Hepatocyte (in vitro differentiated cells): ENCODE measurements around the gene RAD9A. TPM values are rescaled to one million over a fixed set of nuclear protein-coding genes. Genes with fewer than 3 reads are reported as not detected.

ENCODE experiments used
- DNase-seq: peaks from one replicate; pipeline ENCODE4 v3.0.0-alpha.2; 2016; ENCODE audit warnings: low spot score
- H2AFZ ChIP-seq: fragments of 200-600 bp; sonication (generic); 2 replicates; pipeline ENCODE4 v1.6.0; 2016; ENCODE audit warnings: antibody characterized with exemption, mild to moderate bottlenecking
- H3K27ac ChIP-seq: fragments of 200-600 bp; sonication (generic); 2 replicates; pipeline ENCODE4 v1.5.1; 2016; ENCODE audit warnings: mild to moderate bottlenecking
- H3K27me3 ChIP-seq: fragments of 200-600 bp; sonication (generic); 2 replicates; pipeline ENCODE4 v1.6.1; 2016
- H3K36me3 ChIP-seq: fragments of 200-600 bp; sonication (generic); replicated peaks from 2 replicates; pipeline ENCODE4 v1.5.1; 2016; ENCODE audit warnings: low read depth; ENCODE audit not compliant: insufficient read depth
- H3K4me1 ChIP-seq: fragments of 200-600 bp; sonication (generic); 2 replicates; pipeline ENCODE4 v1.5.1; 2016; ENCODE audit warnings: mild to moderate bottlenecking, moderate library complexity; ENCODE audit not compliant: insufficient read depth
- H3K4me2 ChIP-seq: fragments of 200-600 bp; sonication (generic); 2 replicates; pipeline ENCODE4 v1.6.0; 2016
- H3K4me3 ChIP-seq: fragments of 200-600 bp; sonication (generic); 2 replicates; pipeline ENCODE4 v1.5.1; 2016; ENCODE audit warnings: mild to moderate bottlenecking
- H3K79me2 ChIP-seq: fragments of 200-600 bp; sonication (generic); 2 replicates; pipeline ENCODE4 v1.6.0; 2017; ENCODE audit warnings: mild to moderate bottlenecking
- H3K9me2 ChIP-seq: fragments of 200-600 bp; sonication (generic); replicated peaks from 2 replicates; pipeline ENCODE4 v1.6.0; 2017; ENCODE audit warnings: mild to moderate bottlenecking; ENCODE audit not compliant: insufficient read depth
- H3K9me3 ChIP-seq: fragments of 200-600 bp; sonication (generic); 2 replicates; pipeline ENCODE4 v1.5.1; 2016; ENCODE audit warnings: low read depth, mild to moderate bottlenecking
- H4K20me1 ChIP-seq: fragments of 200-600 bp; sonication (generic); 2 replicates; pipeline ENCODE4 v1.6.0; 2016; ENCODE audit warnings: mild to moderate bottlenecking; ENCODE audit not compliant: insufficient read depth, poor library complexity, severe bottlenecking
- EZH2 ChIP-seq: fragments of 200-600 bp; sonication (generic); IDR thresholded peaks from 2 replicates; pipeline ENCODE4 v1.6.1; 2016; ENCODE audit warnings: antibody characterized with exemption, mild to moderate bottlenecking, borderline replicate concordance
- EZH2phosphoT487 ChIP-seq: fragments of 200-600 bp; sonication (generic); IDR thresholded peaks from one replicate; pipeline ENCODE4 v1.6.1; 2018; ENCODE audit warnings: antibody characterized with exemption, mild to moderate bottlenecking, low read depth, moderate library complexity; ENCODE audit not compliant: unreplicated experiment, severe bottlenecking
- WGBS: methylation state at CpG from one replicate; pipeline ENCODE4 v1.1.6; 2016; ENCODE audit warnings: low lambda C conversion rate; ENCODE audit errors: missing lambda C conversion rate; 5-methylcytosine and 5-hydroxymethylcytosine counted together
- polyA plus RNA-seq: library from polyadenylated mRNA; unstranded; fragments of >200 nt; fragmentation: Nextera tagmentation; extraction: Ambion mirVana; gene quantifications from 2 replicates; pipeline ENCODE4 v1.2.1, GENCODE V29; 2016
- total RNA-seq: library from RNA; depleted of rRNA; stranded (reverse); fragments of >200 nt; gene quantifications from 2 replicates; pipeline ENCODE4 v1.2.3, GENCODE V29; 2014
- TF ChIP-seq, protein P1 (sequence below): fragments of 200-600 bp; sonication (generic); IDR thresholded peaks from 2 replicates; pipeline ENCODE4 v1.5.1; 2016; ENCODE audit warnings: antibody characterized with exemption, mild to moderate bottlenecking; ENCODE audit not compliant: poor library complexity

RAD9A gene
- total and polyA plus RNA-seq, 2 experiments from 2014 or later = 20.2 to 24.0 TPM

DNA sequence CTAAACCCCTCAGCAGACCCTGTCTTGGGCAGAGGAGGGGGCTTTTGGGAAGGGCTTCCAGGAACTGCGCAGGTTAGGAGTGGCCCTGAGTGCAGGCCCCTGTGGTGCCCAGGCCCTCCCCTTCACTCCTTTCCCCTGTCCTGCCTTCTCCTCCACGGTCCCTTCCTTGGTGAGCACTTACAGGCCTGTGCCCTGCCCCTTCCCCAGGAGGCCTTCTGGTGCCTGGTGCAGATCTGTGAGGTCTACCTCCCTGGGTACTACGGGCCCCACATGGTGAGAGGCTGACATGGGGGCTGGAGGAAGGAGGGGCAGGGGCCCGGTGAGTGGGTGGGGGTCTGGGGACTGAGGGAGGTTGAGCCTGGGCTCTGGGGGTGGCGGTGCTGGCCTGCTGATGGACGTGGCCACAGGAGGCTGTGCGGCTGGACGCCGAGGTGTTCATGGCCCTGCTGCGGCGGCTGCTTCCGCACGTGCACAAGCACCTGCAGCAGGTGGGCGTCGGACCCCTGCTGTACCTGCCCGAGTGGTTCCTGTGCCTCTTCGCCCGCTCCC lies 14.7 kb downstream of the RAD9A start:
- Histone ChIP-seq H3K9me3 (no peaks in the 10 kb centered on the region), H3K4me3 (no peak overlapping the region), H3K27me3 (no peaks in the 10 kb centered on the region), H3K79me2 (no peaks in the 10 kb centered on the region), H3K36me3 (no peaks in the 10 kb centered on the region), H2AFZ (no peak overlapping the region), H3K4me1 (peaks cover 5% of the 10 kb centered on the region), H4K20me1 (no peaks in the 10 kb centered on the region), H3K27ac (no peak overlapping the region), H3K9me2 (no peaks in the 10 kb centered on the region), H3K4me2 (no peak overlapping the region)
- no peak for DNase-seq
- no peak for TF ChIP-seq EZH2
- WGBS = 83% methylated on average over 10 of the region's 18 CpGs

DNA sequence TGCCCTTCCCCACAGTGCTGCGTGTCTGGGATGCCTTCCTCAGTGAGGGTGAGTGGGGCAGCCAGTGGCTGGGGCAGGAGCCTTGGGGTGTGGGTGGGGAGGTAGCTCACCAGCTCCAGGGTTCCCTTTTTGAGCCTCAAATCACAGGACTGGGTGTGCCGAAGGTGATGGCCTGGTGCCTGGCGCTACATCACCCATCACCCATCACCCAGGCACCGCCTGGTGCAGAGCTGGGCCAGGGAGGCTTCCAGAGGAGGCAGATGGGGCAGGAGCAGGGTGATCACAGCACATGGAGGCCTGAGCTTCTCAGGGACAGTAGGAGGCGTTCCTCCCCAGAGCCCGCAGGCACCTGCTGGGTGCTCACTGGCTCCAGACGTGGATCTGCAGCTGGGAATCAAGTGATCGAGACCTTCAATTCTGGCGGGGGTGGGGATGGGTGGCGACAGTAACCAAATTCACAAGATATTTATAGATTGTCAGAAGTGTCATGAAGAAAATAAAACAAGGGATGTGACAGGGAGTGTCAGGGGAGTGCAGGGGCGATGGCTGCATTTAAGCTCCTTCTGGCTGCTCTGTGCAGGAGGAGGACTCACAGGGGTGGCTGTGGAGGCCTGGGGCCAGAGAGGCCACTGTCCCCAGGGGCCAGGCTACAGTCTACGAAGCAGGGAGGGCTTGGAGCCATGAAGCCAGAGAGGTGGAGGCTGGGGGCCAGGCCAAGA lies 15.3 kb downstream of the RAD9A start:
- whole genome bisulfite sequencing = 70% methylated on average over 12 of the region's 12 CpGs
- H4K20me1 ChIP-seq = no peaks in the 10 kb centered on the region

DNA sequence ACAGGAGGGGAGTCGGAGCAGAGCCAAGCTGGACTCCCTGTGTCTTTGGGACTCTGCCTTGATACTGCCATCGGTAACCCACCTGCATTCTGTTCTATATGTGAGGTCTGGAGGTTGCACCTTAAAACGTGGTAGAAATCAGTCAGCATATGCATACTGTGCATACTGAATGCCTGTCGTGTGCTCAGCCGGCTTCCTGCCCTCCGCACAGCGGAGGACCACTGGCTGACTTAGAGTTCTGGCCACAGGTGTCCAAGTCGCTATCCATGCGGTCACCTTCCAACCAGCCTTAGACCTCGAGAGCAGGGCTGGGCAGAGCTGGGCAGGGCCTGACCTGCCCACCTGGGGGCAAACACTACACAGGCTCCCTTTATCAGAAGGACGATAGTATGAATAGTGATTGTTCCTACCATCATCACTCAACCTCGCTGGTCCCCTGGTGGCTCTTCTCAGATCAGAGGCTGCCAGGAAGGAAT lies 15.9 kb downstream of the RAD9A start:
- H3K27ac ChIP-seq = no peak overlapping the region
- H3K4me2 ChIP-seq = no peak overlapping the region
- H3K27me3 ChIP-seq = no peaks in the 10 kb centered on the region
- no peaks in the 10 kb centered on the region for H3K79me2 ChIP-seq
- H4K20me1 ChIP-seq = no peaks in the 10 kb centered on the region
- DNase-seq = no peak
- H3K4me3 ChIP-seq = no peak overlapping the region
- no peaks in the 10 kb centered on the region for H3K9me3 ChIP-seq
- H3K36me3 ChIP-seq = no peaks in the 10 kb centered on the region
- 78% methylated on average over 12 of the region's 12 CpGs for WGBS
- TF ChIP-seq, protein P1, sequence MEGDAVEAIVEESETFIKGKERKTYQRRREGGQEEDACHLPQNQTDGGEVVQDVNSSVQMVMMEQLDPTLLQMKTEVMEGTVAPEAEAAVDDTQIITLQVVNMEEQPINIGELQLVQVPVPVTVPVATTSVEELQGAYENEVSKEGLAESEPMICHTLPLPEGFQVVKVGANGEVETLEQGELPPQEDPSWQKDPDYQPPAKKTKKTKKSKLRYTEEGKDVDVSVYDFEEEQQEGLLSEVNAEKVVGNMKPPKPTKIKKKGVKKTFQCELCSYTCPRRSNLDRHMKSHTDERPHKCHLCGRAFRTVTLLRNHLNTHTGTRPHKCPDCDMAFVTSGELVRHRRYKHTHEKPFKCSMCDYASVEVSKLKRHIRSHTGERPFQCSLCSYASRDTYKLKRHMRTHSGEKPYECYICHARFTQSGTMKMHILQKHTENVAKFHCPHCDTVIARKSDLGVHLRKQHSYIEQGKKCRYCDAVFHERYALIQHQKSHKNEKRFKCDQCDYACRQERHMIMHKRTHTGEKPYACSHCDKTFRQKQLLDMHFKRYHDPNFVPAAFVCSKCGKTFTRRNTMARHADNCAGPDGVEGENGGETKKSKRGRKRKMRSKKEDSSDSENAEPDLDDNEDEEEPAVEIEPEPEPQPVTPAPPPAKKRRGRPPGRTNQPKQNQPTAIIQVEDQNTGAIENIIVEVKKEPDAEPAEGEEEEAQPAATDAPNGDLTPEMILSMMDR = no peak
- H3K9me2 ChIP-seq = no peaks in the 10 kb centered on the region
- H2AFZ ChIP-seq = no peak overlapping the region
- no peaks in the 10 kb centered on the region for H3K4me1 ChIP-seq

More for the DNA sequence above, 15.3 kb downstream of the RAD9A start:
- Histone ChIP-seq H3K4me1 (peaks cover 4% of the 10 kb centered on the region), H2AFZ (no peak overlapping the region), H3K9me3 (no peaks in the 10 kb centered on the region), H3K27ac (no peak overlapping the region), H3K79me2 (no peaks in the 10 kb centered on the region), H3K4me2 (no peak overlapping the region), H3K36me3 (no peaks in the 10 kb centered on the region), H3K9me2 (no peaks in the 10 kb centered on the region), H3K4me3 (no peak overlapping the region), H3K27me3 (no peaks in the 10 kb centered on the region)
- TF ChIP-seq EZH2 = no peak
- TF ChIP-seq EZH2phosphoT487 = no peak
- TF ChIP-seq, protein P1 = no peak
- DNase-seq = no peak

DNA sequence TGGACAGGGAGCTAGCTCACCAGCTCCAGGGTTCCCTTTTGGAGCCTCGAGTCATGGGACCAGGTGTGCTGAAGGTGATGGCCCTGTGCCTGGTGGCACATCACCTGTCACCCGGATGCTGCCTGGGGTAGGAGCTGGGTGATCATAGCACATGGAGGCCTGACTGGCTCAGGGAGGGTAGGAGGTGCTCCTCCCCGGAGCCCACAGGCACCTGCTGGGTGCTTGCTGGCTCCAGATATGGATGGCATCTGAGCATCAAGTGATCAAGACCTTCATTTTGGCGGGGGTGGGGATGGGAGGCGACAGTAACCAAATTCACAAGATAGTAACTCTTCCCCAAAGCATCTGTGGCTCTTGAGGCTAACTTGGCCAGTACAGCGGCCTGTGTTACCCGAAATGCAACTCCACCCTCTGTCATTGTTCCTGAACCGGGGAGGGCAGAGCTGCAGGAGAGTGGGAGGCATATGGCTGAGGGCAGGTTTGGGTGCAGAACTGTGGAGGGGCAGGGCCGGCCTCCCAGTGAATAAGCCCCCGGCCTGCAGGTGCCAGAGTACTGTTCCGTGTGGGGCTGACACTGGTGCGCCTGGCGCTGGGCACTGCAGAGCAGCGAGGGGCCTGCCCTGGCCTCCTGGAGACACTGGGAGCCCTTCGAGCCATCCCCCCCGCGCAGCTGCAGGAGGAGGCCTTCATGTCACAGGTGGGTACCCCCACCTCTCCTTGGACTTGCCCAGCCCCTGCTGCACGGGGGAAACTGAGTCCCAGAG lies 16.8 kb downstream of the RAD9A start:
- H4K20me1 ChIP-seq = no peaks in the 10 kb centered on the region
- no peak for DNase-seq
- H3K4me1 ChIP-seq = no peaks in the 10 kb centered on the region
- no peak overlapping the region for H3K27ac ChIP-seq
- no peaks in the 10 kb centered on the region for H3K9me2 ChIP-seq
- H3K4me2 ChIP-seq = no peak overlapping the region
- TF ChIP-seq EZH2phosphoT487 (no peak), EZH2 (no peak)
- TF ChIP-seq, protein P1 = no peak
- no peaks in the 10 kb centered on the region for H3K27me3 ChIP-seq
- H3K79me2 ChIP-seq = no peaks in the 10 kb centered on the region
- no peaks in the 10 kb centered on the region for H3K36me3 ChIP-seq
- 88% methylated on average over 18 of the region's 18 CpGs for WGBS
- no peak overlapping the region for H3K4me3 ChIP-seq
- H3K9me3 ChIP-seq = no peaks in the 10 kb centered on the region
- no peak overlapping the region for H2AFZ ChIP-seq
